NAMALWA (cell line): ENCODE results near the gene ZP3.
"Not testable (repeated sequence)": the region's sequence is repeated elsewhere in the genome, so short reads cannot be mapped to it uniquely, and the experiment has no call there.

ENCODE experiments used
- DNase-seq: peaks from one replicate; pipeline ENCODE4 v3.0.0-alpha.2; 2015; ENCODE audit warnings: low spot score

ZP3 gene

GRCh38 chr7:76485822-76486610, 61.3 kb downstream of the ZP3 start:
- not testable (repeated sequence) for DNase-seq

GRCh38 chr7:76486618-76487017, 61.9 kb downstream of the ZP3 start:
- not testable (repeated sequence) for DNase-seq

DNA sequence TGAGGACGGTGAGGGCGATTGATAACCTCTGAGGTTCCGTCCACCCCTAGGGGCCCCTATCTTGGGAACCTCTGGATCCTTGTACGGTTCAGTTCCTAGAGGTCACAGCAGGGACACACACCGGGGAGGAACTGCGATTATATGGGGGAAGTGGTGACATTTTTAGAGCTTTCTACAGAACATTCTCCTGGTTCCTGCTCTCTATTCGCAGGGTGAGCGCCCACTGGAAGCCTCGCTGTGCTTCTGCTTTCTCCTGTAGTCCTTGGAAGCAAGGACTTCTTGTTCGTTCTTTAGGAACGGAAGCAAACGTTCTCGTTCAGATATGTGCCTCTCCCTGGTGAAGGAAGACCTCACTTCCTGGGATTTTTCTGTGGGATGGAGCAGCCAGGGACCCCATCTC, 63.2 kb downstream of the ZP3 start:
- DNase-seq: not testable (repeated sequence)
